OCI-LY7 (cell line): ENCODE measurements around the gene WEE1. TPM values are rescaled to one million over a fixed set of nuclear protein-coding genes. Genes with fewer than 3 reads are reported as not detected.

Source experiments
- BruUV-seq: library from RNA; stranded (reverse); fragments of 400-500 nt; replicated peaks from 2 replicates; lab custom pipeline; 2021; lab: Mats Ljungman, UMichigan
- CTCF ChIA-PET: fragments of 300-600 bp; sonication (Branson Sonifier 250); formaldehyde crosslinking; loops from one replicate; lab custom pipeline; 2022; ENCODE audit warnings: antibody characterized with exemption; ENCODE audit not compliant: unreplicated experiment; lab: Charles Lee
- POLR2A ChIA-PET: fragments of 300-600 bp; sonication (Branson Sonifier 250); formaldehyde crosslinking; loops from one replicate; lab custom pipeline; 2022; ENCODE audit warnings: antibody characterized with exemption; lab: Charles Lee
- DNase-seq: peaks from one replicate; pipeline ENCODE4 v3.0.0-alpha.2; 2015; ENCODE audit warnings: low spot score
- H2AFZ ChIP-seq: fragments of 200-600 bp; sonication (generic), shearing (Covaris generic); 2 replicates; pipeline ENCODE4 v1.6.1; 2014; ENCODE audit warnings: mild to moderate bottlenecking, antibody characterized with exemption, low read length, moderate library complexity
- H3K27ac ChIP-seq: fragments of 200-600 bp; sonication (generic); 2 replicates; pipeline ENCODE4 v1.5.1; 2014; ENCODE audit warnings: mixed run types, low read depth, mild to moderate bottlenecking, moderate library complexity, low read length, inconsistent platforms; ENCODE audit not compliant: poor library complexity, severe bottlenecking
- H3K36me3 ChIP-seq: fragments of 200-600 bp; sonication (generic); 2 replicates; pipeline ENCODE4 v1.6.1; 2014; ENCODE audit warnings: mild to moderate bottlenecking, antibody characterized with exemption, low read length, moderate library complexity, mixed read lengths; ENCODE audit not compliant: insufficient read depth
- H3K4me1 ChIP-seq: fragments of 200-600 bp; sonication (generic); 2 replicates; pipeline ENCODE4 v1.5.1; 2014; ENCODE audit warnings: mild to moderate bottlenecking, low read length; ENCODE audit not compliant: insufficient read depth, poor library complexity, severe bottlenecking
- H3K4me2 ChIP-seq: fragments of 200-600 bp; sonication (generic); 2 replicates; pipeline ENCODE4 v1.6.1; 2014; ENCODE audit warnings: mild to moderate bottlenecking, low read length
- H3K4me3 ChIP-seq: fragments of 200-600 bp; sonication (generic); 2 replicates; pipeline ENCODE4 v1.5.1; 2014; ENCODE audit warnings: mild to moderate bottlenecking, low read depth, low read length; ENCODE audit not compliant: poor library complexity, severe bottlenecking
- H3K79me2 ChIP-seq: fragments of 200-600 bp; sonication (generic); 2 replicates; pipeline ENCODE4 v1.6.1; 2016; ENCODE audit warnings: low read depth, mild to moderate bottlenecking, low read length, moderate library complexity, mixed read lengths; ENCODE audit not compliant: insufficient read depth
- H3K9me2 ChIP-seq: fragments of 200-600 bp; sonication (generic); 2 replicates; pipeline ENCODE4 v1.6.1; 2016; ENCODE audit warnings: mild to moderate bottlenecking, low read length, mixed read lengths; ENCODE audit not compliant: insufficient read depth
- H3K9me3 ChIP-seq: fragments of 200-600 bp; sonication (generic); 2 replicates; pipeline ENCODE4 v1.6.1; 2014; ENCODE audit warnings: mild to moderate bottlenecking, mixed run types, low read length, mixed read lengths
- H4K20me1 ChIP-seq: fragments of 200-600 bp; sonication (generic); 2 replicates; pipeline ENCODE4 v1.6.1; 2014; ENCODE audit warnings: mild to moderate bottlenecking, antibody characterized with exemption, low read length, moderate library complexity, mixed read lengths; ENCODE audit not compliant: insufficient read depth
- EZH2phosphoT487 ChIP-seq: fragments of 200-600 bp; sonication (generic); IDR thresholded peaks from 2 replicates; pipeline ENCODE4 v1.6.1; 2018; ENCODE audit warnings: low read depth, borderline replicate concordance, mild to moderate bottlenecking, mixed run types, antibody characterized with exemption, low read length, moderate library complexity, mixed read lengths
- intact Hi-C: fragments of 100-400 bp; cut with micrococcal nuclease; formaldehyde crosslinking; loops from one replicate; pipeline ENCODE4 v1.10.0; 2022; ENCODE audit not compliant: unreplicated experiment
- total RNA-seq, 2 experiments: library from RNA; depleted of rRNA in 1 of 2; stranded (reverse); fragments of >200 nt in 1 of 2; shearing (Covaris generic) in 1 of 2; gene quantifications; 2 replicates each; pipeline ENCODE4 v1.2.3, GENCODE V29; 2014 to 2022
- TF ChIP-seq, protein P1 (sequence below): fragments of 200-600 bp; sonication (generic); conservative IDR thresholded peaks from 2 replicates; pipeline ENCODE4 v1.5.1; 2014; ENCODE audit warnings: mild to moderate bottlenecking, antibody characterized with exemption, low read length, moderate library complexity, mixed read lengths

The WEE1 gene
- total RNA-seq, 2 experiments from 2014 or later = 147 to 216 TPM

GRCh38 chr11:9529334-9529650 lies 44.2 kb upstream of the WEE1 start:
- peaks cover 24% of the 10 kb centered on the region for H3K36me3 ChIP-seq
- no peaks in the 10 kb centered on the region for H3K79me2 ChIP-seq
- no peak overlapping the region for H3K4me3 ChIP-seq
- no TSS peak for BruUV-seq
- H3K27ac ChIP-seq = no peak overlapping the region
- no peaks in the 10 kb centered on the region for H3K4me1 ChIP-seq
- no peaks in the 10 kb centered on the region for H3K9me3 ChIP-seq
- H3K9me2 ChIP-seq = no peaks in the 10 kb centered on the region
- TF ChIP-seq, protein P1, sequence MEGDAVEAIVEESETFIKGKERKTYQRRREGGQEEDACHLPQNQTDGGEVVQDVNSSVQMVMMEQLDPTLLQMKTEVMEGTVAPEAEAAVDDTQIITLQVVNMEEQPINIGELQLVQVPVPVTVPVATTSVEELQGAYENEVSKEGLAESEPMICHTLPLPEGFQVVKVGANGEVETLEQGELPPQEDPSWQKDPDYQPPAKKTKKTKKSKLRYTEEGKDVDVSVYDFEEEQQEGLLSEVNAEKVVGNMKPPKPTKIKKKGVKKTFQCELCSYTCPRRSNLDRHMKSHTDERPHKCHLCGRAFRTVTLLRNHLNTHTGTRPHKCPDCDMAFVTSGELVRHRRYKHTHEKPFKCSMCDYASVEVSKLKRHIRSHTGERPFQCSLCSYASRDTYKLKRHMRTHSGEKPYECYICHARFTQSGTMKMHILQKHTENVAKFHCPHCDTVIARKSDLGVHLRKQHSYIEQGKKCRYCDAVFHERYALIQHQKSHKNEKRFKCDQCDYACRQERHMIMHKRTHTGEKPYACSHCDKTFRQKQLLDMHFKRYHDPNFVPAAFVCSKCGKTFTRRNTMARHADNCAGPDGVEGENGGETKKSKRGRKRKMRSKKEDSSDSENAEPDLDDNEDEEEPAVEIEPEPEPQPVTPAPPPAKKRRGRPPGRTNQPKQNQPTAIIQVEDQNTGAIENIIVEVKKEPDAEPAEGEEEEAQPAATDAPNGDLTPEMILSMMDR = no peak
- TF ChIP-seq EZH2phosphoT487 = no peak
- ChIA-PET CTCF (no interaction called here), POLR2A (no interaction called here)
- no peak overlapping the region for H2AFZ ChIP-seq
- no peak overlapping the region for H3K4me2 ChIP-seq
- no peaks in the 10 kb centered on the region for H4K20me1 ChIP-seq
- intact Hi-C loops = no loop called here
- DNase-seq = no peak

DNA sequence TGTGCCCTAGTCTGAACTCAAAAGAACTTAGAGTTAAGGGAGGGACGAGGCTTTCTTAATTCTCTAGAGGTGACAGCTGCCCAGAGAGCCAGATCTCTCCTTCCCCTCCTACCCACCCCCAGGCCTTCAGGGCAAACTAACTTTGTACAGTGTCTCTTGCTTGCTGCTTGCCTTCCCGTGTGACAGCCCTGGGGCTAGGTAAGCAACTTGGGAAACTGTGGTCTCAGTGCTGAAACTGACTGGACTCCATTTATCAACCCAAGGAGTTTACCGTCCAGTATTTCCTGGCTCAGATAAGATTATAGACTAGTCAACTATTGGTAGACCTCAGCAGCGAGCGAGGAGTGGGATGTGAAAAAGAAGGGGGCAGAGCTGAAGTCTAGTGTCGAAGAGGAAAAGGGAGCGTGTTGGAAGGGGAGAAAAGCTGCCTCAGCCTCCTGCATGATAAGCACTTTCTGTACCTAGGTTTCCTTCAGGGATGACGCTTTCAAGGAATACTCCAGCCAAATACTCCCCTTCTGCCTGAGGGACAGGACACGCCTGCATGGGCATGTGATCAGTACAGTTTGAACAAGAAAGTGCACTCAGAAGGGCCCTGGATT lies 43.3 kb upstream of the WEE1 start:
- CTCF ChIA-PET = no interaction called here
- no peak for DNase-seq
- H3K79me2 ChIP-seq = no peaks in the 10 kb centered on the region
- BruUV-seq = no TSS peak
- H2AFZ ChIP-seq = no peak overlapping the region
- H3K4me1 ChIP-seq = peaks cover 8% of the 10 kb centered on the region
- no peak overlapping the region for H3K27ac ChIP-seq
- intact Hi-C loops = no loop called here
- no peak overlapping the region for H3K4me3 ChIP-seq
- peaks cover 19% of the 10 kb centered on the region for H3K36me3 ChIP-seq
- H3K9me2 ChIP-seq = no peaks in the 10 kb centered on the region
- TF ChIP-seq, protein P1 = no peak
- TF ChIP-seq EZH2phosphoT487 = no peak
- H3K4me2 ChIP-seq = no peak overlapping the region
- no peaks in the 10 kb centered on the region for H4K20me1 ChIP-seq
- no peaks in the 10 kb centered on the region for H3K9me3 ChIP-seq
- POLR2A ChIA-PET = no interaction called here

GRCh38 chr11:9530901-9531625 lies 42.4 kb upstream of the WEE1 start:
- peaks cover 12% of the 10 kb centered on the region for H3K4me1 ChIP-seq
- no peak for TF ChIP-seq EZH2phosphoT487
- TF ChIP-seq, protein P1 = no peak
- no peaks in the 10 kb centered on the region for H3K9me2 ChIP-seq
- no peak overlapping the region for H3K4me2 ChIP-seq
- DNase-seq = no peak
- ChIA-PET POLR2A (no interaction called here), CTCF (no interaction called here)
- intact Hi-C loops = no loop called here
- no TSS peak for BruUV-seq
- no peaks in the 10 kb centered on the region for H3K9me3 ChIP-seq
- no peaks in the 10 kb centered on the region for H3K79me2 ChIP-seq
- no peak overlapping the region for H2AFZ ChIP-seq
- no peaks in the 10 kb centered on the region for H4K20me1 ChIP-seq
- H3K27ac ChIP-seq = no peak overlapping the region
- peaks cover 11% of the 10 kb centered on the region; the same call in 1 of the 2 replicates for H3K36me3 ChIP-seq
- H3K4me3 ChIP-seq = no peak overlapping the region
